HepG2 (cell line): Measurements from ENCODE around the gene TCF7L2. TPM values are rescaled to one million over a fixed set of nuclear protein-coding genes. Genes with fewer than 3 reads are reported as not detected.

Experiments used
- BCL6 ChIP-seq: IDR thresholded peaks from 2 replicates; pipeline ENCODE4 v1.6.1; 2016; ENCODE audit warnings: missing genetic modification reagents, missing compliant biosample characterization
- HMGXB4 ChIP-seq, 2 experiments: sonication (generic) in 1 of 2; formaldehyde crosslinking in 1 of 2; IDR thresholded peaks; 2 replicates each; pipeline versions ENCODE4 v1.4.0 to v1.6.1; 2018 to 2020; ENCODE audit warnings: missing genetic modification reagents in 2 of 2, borderline replicate concordance in 1 of 2, low read depth in 1 of 2, mild to moderate bottlenecking in 1 of 2, missing biosample characterization in 1 of 2
- HNF4G ChIP-seq, 2 experiments: sonication (generic) in 1 of 2; formaldehyde crosslinking in 1 of 2; IDR thresholded peaks; 2 replicates each; pipeline versions ENCODE4 v1.4.0 to v1.6.1; 2011 to 2020; ENCODE audit warnings: borderline replicate concordance in 2 of 2, low read depth in 2 of 2, mild to moderate bottlenecking in 2 of 2, low read length in 1 of 2, missing genetic modification reagents in 1 of 2, moderate library complexity in 1 of 2
- HOXD1 ChIP-seq: sonication (generic); formaldehyde crosslinking; IDR thresholded peaks from 2 replicates; pipeline ENCODE4 v1.5.0; 2020; ENCODE audit warnings: missing genetic modification reagents
- MXD3 ChIP-seq: IDR thresholded peaks from 2 replicates; pipeline ENCODE4 v1.6.1; 2016; ENCODE audit warnings: mild to moderate bottlenecking, missing biosample characterization, missing genetic modification reagents
- NR2F6 ChIP-seq, 2 experiments: IDR thresholded peaks; 2 replicates each; pipeline ENCODE4 v1.6.1; 2016; ENCODE audit warnings: antibody characterized with exemption in 1 of 2, mild to moderate bottlenecking in 1 of 2
- PHF5A ChIP-seq: IDR thresholded peaks from one replicate; pipeline ENCODE4 v1.6.1; 2018; ENCODE audit warnings: low read depth, missing genetic modification reagents; ENCODE audit not compliant: unreplicated experiment
- RBAK ChIP-seq: sonication (generic); formaldehyde crosslinking; IDR thresholded peaks from 2 replicates; pipeline ENCODE4 v1.5.1; 2020; ENCODE audit warnings: mild to moderate bottlenecking, missing genetic modification reagents
- TAF15 ChIP-seq: fragments of 200-400 bp; formaldehyde crosslinking; IDR thresholded peaks from one replicate; pipeline ENCODE4 v1.6.1; 2018; ENCODE audit warnings: mild to moderate bottlenecking, low read depth, low read length; ENCODE audit not compliant: poor library complexity, severe bottlenecking
- THAP9 ChIP-seq: sonication (generic); formaldehyde crosslinking; IDR thresholded peaks from 2 replicates; pipeline ENCODE4; 2020; ENCODE audit warnings: missing genetic modification reagents, mild to moderate bottlenecking, borderline replicate concordance
- TIGD3 ChIP-seq: sonication (generic); formaldehyde crosslinking; IDR thresholded peaks from 2 replicates; pipeline ENCODE4 v1.5.1; 2020; ENCODE audit warnings: mild to moderate bottlenecking, missing genetic modification reagents, borderline replicate concordance
- ZFP36L1 ChIP-seq: sonication (generic); formaldehyde crosslinking; IDR thresholded peaks from 2 replicates; pipeline ENCODE4 v1.8.0; 2022; ENCODE audit warnings: mild to moderate bottlenecking, missing genetic modification reagents, moderate library complexity
- ZFY ChIP-seq: sonication (generic); formaldehyde crosslinking; IDR thresholded peaks from 2 replicates; pipeline ENCODE4 v1.4.0; 2020; ENCODE audit warnings: missing genetic modification reagents
- ZNF160 ChIP-seq: sonication (generic); formaldehyde crosslinking; IDR thresholded peaks from 2 replicates; pipeline ENCODE4 v1.8.0; 2022; ENCODE audit warnings: mild to moderate bottlenecking, inconsistent platforms, missing genetic modification reagents
- ZNF232 ChIP-seq: sonication (generic); formaldehyde crosslinking; IDR thresholded peaks from 2 replicates; pipeline ENCODE4 v1.4.0; 2020; ENCODE audit warnings: missing genetic modification reagents, borderline replicate concordance
- ZNF3 ChIP-seq: IDR thresholded peaks from 2 replicates; pipeline ENCODE4 v1.7.0; 2017; ENCODE audit warnings: inconsistent platforms
- ZNF33B ChIP-seq: sonication (generic); formaldehyde crosslinking; IDR thresholded peaks from 2 replicates; pipeline ENCODE4 v1.5.1; 2020; ENCODE audit warnings: mild to moderate bottlenecking, missing genetic modification reagents
- ZNF512B ChIP-seq: sonication (generic); formaldehyde crosslinking; IDR thresholded peaks from 2 replicates; pipeline ENCODE4 v1.5.1; 2020; ENCODE audit warnings: missing genetic modification reagents, mild to moderate bottlenecking, borderline replicate concordance
- polyA plus RNA-seq, 8 experiments: library from polyadenylated mRNA; depleted of rRNA in 3 of 8; stranded (reverse) in 7 of 8; unstranded in 1 of 8; fragments of >200 nt; fragmentation: Illumina TruSeq in 4 of 8; extraction: Trizol in 4 of 8; gene quantifications; 2 replicates each; pipeline versions ENCODE4 v1.2.1 to v1.2.3, GENCODE V29; 2011 to 2016; ENCODE audit warnings: low read depth in 4 of 8, missing spikeins in 1 of 8, mixed read lengths in 1 of 8; ENCODE audit not compliant: insufficient read depth in 1 of 8
- total RNA-seq, 5 experiments: library from RNA; depleted of rRNA; stranded (reverse); fragments of >200 nt; fragmentation: Illumina TruSeq; extraction: Trizol; gene quantifications; 2 replicates each; pipeline ENCODE4 v1.2.3, GENCODE V29; 2016; ENCODE audit warnings: low read depth in 1 of 5

The TCF7L2 gene
- total and polyA plus RNA-seq, 2 of the 13 experiments (the other 11 are each of a cell fraction or from before 2014, with no cell fraction given), result 3.9 to 13.7 TPM

GRCh38 chr10:113027574-113028455 is 77.8 kb downstream of the TCF7L2 start (continued):
- TF ChIP-seq HMGXB4 (CRISPR knock-in tag; IDR thresholded peaks at IDR 0.05; ENCODE audit: borderline replicate concordance in 1 of 2, low read depth in 1 of 2) (no peak), BCL6 (CRISPR knock-in tag) (peak; percentile 56), HNF4G (IDR thresholded peaks at IDR 0.05; ENCODE audit: borderline replicate concordance, low read depth, low read length) (peak; percentile 44; the same call in 1 of the 2 replicates), HNF4G (CRISPR knock-in tag; IDR thresholded peaks at IDR 0.05; ENCODE audit: borderline replicate concordance, low read depth) (no peak), MXD3 (CRISPR knock-in tag) (no peak), RBAK (CRISPR knock-in tag) (peak; percentile 79; the same call in 1 of the 2 replicates), ZNF512B (CRISPR knock-in tag) (no peak), TAF15 (no peak), ZNF160 (CRISPR knock-in tag) (no peak), PHF5A (CRISPR knock-in tag) (no peak), ZNF33B (CRISPR knock-in tag) (no peak), ZNF232 (CRISPR knock-in tag) (no peak), ZFP36L1 (no peak), TIGD3 (no peak), ZFY (CRISPR knock-in tag) (no peak), HOXD1 (CRISPR knock-in tag) (no peak), NR2F6 (IDR thresholded peaks at IDR 0.05) (peak; percentile 42), NR2F6 (CRISPR knock-in tag; IDR thresholded peaks at IDR 0.05) (no peak), THAP9 (CRISPR knock-in tag) (no peak), ZNF3 (CRISPR knock-in tag) (no peak)
